BLaER1 (cell line): ENCODE measurements around the gene NOTUM.

Experiments used
- H3K27ac ChIP-seq: shearing (Covaris generic); formaldehyde crosslinking; 2 replicates; pipeline ENCODE4 v1.8.1; 2022
- H3K27me3 ChIP-seq: shearing (Covaris generic); formaldehyde crosslinking; 2 replicates; pipeline ENCODE4 v1.8.1; 2022
- H3K36me3 ChIP-seq: shearing (Covaris generic); formaldehyde crosslinking; 2 replicates; pipeline ENCODE4 v1.8.1; 2022
- H3K4me1 ChIP-seq: shearing (Covaris generic); formaldehyde crosslinking; 2 replicates; pipeline ENCODE4 v1.8.1; 2022
- H3K4me2 ChIP-seq: shearing (Covaris generic); formaldehyde crosslinking; 2 replicates; pipeline ENCODE4 v1.8.1; 2022
- H3K4me3 ChIP-seq: shearing (Covaris generic); formaldehyde crosslinking; 2 replicates; pipeline ENCODE4 v1.8.1; 2022
- H3K9ac ChIP-seq: shearing (Covaris generic); formaldehyde crosslinking; 2 replicates; pipeline ENCODE4 v1.8.1; 2022
- H3K9me3 ChIP-seq: shearing (Covaris generic); formaldehyde crosslinking; 2 replicates; pipeline ENCODE4 v1.8.1; 2022
- H4K20me1 ChIP-seq: shearing (Covaris generic); formaldehyde crosslinking; 2 replicates; pipeline ENCODE4 v1.8.1; 2022
- Cebpa-rat ChIP-seq: shearing (Covaris generic); IDR thresholded peaks from 2 replicates; pipeline ENCODE4 v1.8.1; 2022

The NOTUM gene

GRCh38 chr17:82004517-82005455, 43.8 kb upstream of the NOTUM start:
- no peaks in the 10 kb centered on the region; the same call in 1 of the 2 replicates for H3K36me3 ChIP-seq
- TF ChIP-seq Cebpa-rat, result no peak
- H4K20me1 ChIP-seq, result peaks cover 92% of the 10 kb centered on the region
- peaks cover 86% of the 10 kb centered on the region for H3K4me1 ChIP-seq
- no peak overlapping the region for H3K9ac ChIP-seq
- H3K4me3 ChIP-seq, result no peak overlapping the region
- peaks cover 26% of the 10 kb centered on the region; the same call in 1 of the 2 replicates for H3K27me3 ChIP-seq
- H3K27ac ChIP-seq, result no peak overlapping the region
- no peaks in the 10 kb centered on the region for H3K9me3 ChIP-seq
- peak overlapping the region; percentile 95 for H3K4me2 ChIP-seq

GRCh38 chr17:82003411-82004381, 42.7 kb upstream of the NOTUM start:
- Histone ChIP-seq H3K9me3 (no peaks in the 10 kb centered on the region), H3K4me3 (no peak overlapping the region), H3K4me2 (peak overlapping the region; percentile 95), H4K20me1 (peaks cover 96% of the 10 kb centered on the region), H3K27me3 (peaks cover 28% of the 10 kb centered on the region; the same call in 1 of the 2 replicates), H3K36me3 (no peaks in the 10 kb centered on the region), H3K9ac (no peak overlapping the region), H3K4me1 (peaks cover 97% of the 10 kb centered on the region), H3K27ac (peak overlapping the region; percentile 40)
- TF ChIP-seq Cebpa-rat, result no peak

DNA sequence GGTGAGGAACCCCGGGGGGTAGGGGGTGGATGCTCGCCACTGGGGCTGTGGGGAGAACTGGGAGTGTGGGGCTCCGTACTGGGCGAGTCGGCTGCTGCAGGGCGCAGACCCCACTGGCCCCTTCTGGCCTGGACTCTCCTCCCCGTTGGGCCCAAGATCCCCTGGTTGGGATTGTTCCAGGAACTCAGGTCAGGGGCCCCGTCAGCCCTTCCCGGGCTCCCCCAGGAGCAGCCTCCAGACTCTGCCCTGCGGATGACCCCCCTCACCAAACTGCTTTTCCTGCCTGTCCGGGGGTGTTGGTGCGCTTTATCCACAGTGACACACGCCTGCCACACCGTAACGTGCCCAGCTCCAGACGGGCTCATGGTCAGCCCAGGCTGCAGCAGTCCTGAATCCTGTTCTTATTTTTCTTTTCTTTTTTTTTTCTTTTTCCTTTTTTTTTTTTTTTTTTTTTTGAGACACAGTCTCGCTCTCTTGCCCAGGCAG, 40.6 kb upstream of the NOTUM start:
- H4K20me1 ChIP-seq, result peaks cover 81% of the 10 kb centered on the region
- no peaks in the 10 kb centered on the region for H3K9me3 ChIP-seq
- TF ChIP-seq Cebpa-rat, result no peak
- H3K27me3 ChIP-seq, result peaks cover 21% of the 10 kb centered on the region; the same call in 1 of the 2 replicates
- H3K9ac ChIP-seq, result no peak overlapping the region
- no peak overlapping the region for H3K27ac ChIP-seq
- H3K4me3 ChIP-seq, result peak overlapping the region; percentile 53; the same call in 1 of the 2 replicates
- peak overlapping the region; percentile 95 for H3K4me2 ChIP-seq
- 0 out of 2 replicates have a peak, but pooled peaks cover 5% of the 10 kb centered on the region for H3K36me3 ChIP-seq
- peaks cover 84% of the 10 kb centered on the region for H3K4me1 ChIP-seq

GRCh38 chr17:82000803-82001570, 40.0 kb upstream of the NOTUM start:
- peaks cover 18% of the 10 kb centered on the region; the same call in 1 of the 2 replicates for H3K27me3 ChIP-seq
- TF ChIP-seq Cebpa-rat, result no peak
- H3K4me2 ChIP-seq, result peak overlapping the region; percentile 95
- peak overlapping the region; percentile 1; the same call in 1 of the 2 replicates for H3K9ac ChIP-seq
- 0 out of 2 replicates have a peak, but pooled peaks cover 6% of the 10 kb centered on the region for H3K36me3 ChIP-seq
- peaks cover 75% of the 10 kb centered on the region for H4K20me1 ChIP-seq
- no peaks in the 10 kb centered on the region for H3K9me3 ChIP-seq
- peak overlapping the region; percentile 53 for H3K4me3 ChIP-seq
- peak overlapping the region; percentile 32; the same call in 1 of the 2 replicates for H3K27ac ChIP-seq
- H3K4me1 ChIP-seq, result peaks cover 80% of the 10 kb centered on the region

GRCh38 chr17:81999976-82000802, 39.2 kb upstream of the NOTUM start:
- no peak for TF ChIP-seq Cebpa-rat
- Histone ChIP-seq H3K9ac (0 out of 2 replicates have a peak overlapping the region, but pooled peaks have one; percentile 1), H3K36me3 (0 out of 2 replicates have a peak, but pooled peaks cover 6% of the 10 kb centered on the region), H3K4me2 (peak overlapping the region; percentile 95), H3K27ac (peak overlapping the region; percentile 32; the same call in 1 of the 2 replicates), H3K9me3 (no peaks in the 10 kb centered on the region), H3K27me3 (peaks cover 13% of the 10 kb centered on the region; the same call in 1 of the 2 replicates), H4K20me1 (peaks cover 75% of the 10 kb centered on the region), H3K4me1 (peaks cover 72% of the 10 kb centered on the region), H3K4me3 (peak overlapping the region; percentile 53; the same call in 1 of the 2 replicates)

DNA sequence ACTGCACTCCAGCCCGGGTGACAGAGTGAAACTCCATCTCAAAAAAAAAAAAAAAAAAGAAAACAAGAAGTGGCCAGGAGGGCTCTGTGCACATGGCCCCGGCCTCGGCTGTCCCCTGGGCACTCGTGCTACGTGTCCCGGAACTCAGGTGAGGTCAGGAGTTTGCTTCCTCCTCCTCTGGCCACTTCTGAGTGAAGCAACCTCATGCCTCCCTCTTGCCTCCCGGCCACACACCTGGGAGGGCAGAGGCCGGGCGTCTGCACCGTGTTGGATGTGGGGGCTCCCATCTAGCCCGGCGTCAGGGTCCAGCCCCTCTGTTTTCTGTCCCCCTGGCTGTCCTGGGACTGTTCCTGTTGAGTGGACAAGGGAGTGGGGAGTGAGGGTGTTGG, 38.6 kb upstream of the NOTUM start:
- no peak overlapping the region for H3K9ac ChIP-seq
- peaks cover 12% of the 10 kb centered on the region; the same call in 1 of the 2 replicates for H3K27me3 ChIP-seq
- no peak overlapping the region for H3K4me3 ChIP-seq
- H3K36me3 ChIP-seq, result 0 out of 2 replicates have a peak, but pooled peaks cover 6% of the 10 kb centered on the region
- H3K4me2 ChIP-seq, result peak overlapping the region; percentile 95
- H3K9me3 ChIP-seq, result no peaks in the 10 kb centered on the region
- no peak for TF ChIP-seq Cebpa-rat
- peaks cover 74% of the 10 kb centered on the region for H4K20me1 ChIP-seq
- no peak overlapping the region for H3K27ac ChIP-seq
- peaks cover 66% of the 10 kb centered on the region for H3K4me1 ChIP-seq

- H4K20me1 ChIP-seq, result peaks cover 74% of the 10 kb centered on the region
- peaks cover 64% of the 10 kb centered on the region for H3K4me1 ChIP-seq
- H3K4me2 ChIP-seq, result peak overlapping the region; percentile 95
- H3K9ac ChIP-seq, result 0 out of 2 replicates have a peak overlapping the region, but pooled peaks have one; percentile 24
- H3K36me3 ChIP-seq, result 0 out of 2 replicates have a peak, but pooled peaks cover 6% of the 10 kb centered on the region
- no peak for TF ChIP-seq Cebpa-rat
- H3K9me3 ChIP-seq, result no peaks in the 10 kb centered on the region
- H3K4me3 ChIP-seq, result no peak overlapping the region
- H3K27ac ChIP-seq, result no peak overlapping the region
- peaks cover 14% of the 10 kb centered on the region; the same call in 1 of the 2 replicates for H3K27me3 ChIP-seq
These were observed 37.9 kb upstream of the NOTUM start for GRCh38 chr17:81998691-81999438.
